ENCODE data around the gene PTPRG.

- TF ChIP-seq TAF1 (IDR thresholded peaks at IDR 0.05; ENCODE audit: borderline replicate concordance, low read depth, low read length), result no peak
- TF ChIP-seq POLR2A (IDR thresholded peaks at IDR 0.05; ENCODE audit: low read depth, low read length), result no peak
- no peak for TF ChIP-seq POLR2AphosphoS5 (IDR thresholded peaks at IDR 0.05; ENCODE audit: low read depth, low read length)
Observed at GRCh38 chr3:61724801-61725200, 163.4 kb downstream of the PTPRG start.
